Smooth muscle cell of the pulmonary artery (primary cell): ENCODE data around the gene GTPBP6. TPM values are rescaled to one million over a fixed set of nuclear protein-coding genes. Genes with fewer than 3 reads are reported as not detected.

Experiments used
- total RNA-seq: library from RNA; depleted of rRNA; stranded (reverse); fragments of >200 nt; gene quantifications from 2 replicates; pipeline ENCODE4 v1.2.3, GENCODE V29; 2014

The GTPBP6 gene
- 28.9 and 53.3 TPM in 2 replicates for total RNA-seq

GRCh38 chrX:318739-319578, at the start of gene GTPBP6:
GTPBP6 (minus strand) TSS chrX:318796; CDS start chrX:318787, 9 bp downstream.

GRCh38 chrX:281166-281999, 37.2 kb downstream of the GTPBP6 start, which contains the start of gene PLCXD1:
PLCXD1 (plus strand) TSS chrX:281381; CDS start chrX:284188, 2,807 bp downstream.

Other genes with a start within 250 kb of the GTPBP6 start
- gene PLCXD1, start 37.4 kb downstream of the GTPBP6 start, total RNA-seq = 14.3 and 24.1 TPM in 2 replicates
- gene PPP2R3B, start 68.1 kb upstream of the GTPBP6 start, total RNA-seq = 8.8 and 14.9 TPM in 2 replicates